ENCODE results near the gene EZH1. TPM values are rescaled to one million over a fixed set of nuclear protein-coding genes. Genes with fewer than 3 reads are reported as not detected.

EZH1 gene
- total RNA-seq, 4 donors from 2014 or later = 32.6 to 55.2 (median 47.5) TPM

- peak; percentile 71 to 85 for DNase-seq
- peaks cover 0 to 3% (median 3%) of the 10 kb centered on the region in 3 donors for H3K27me3 ChIP-seq
- H3K4me3 ChIP-seq = no peak overlapping the region
- H3K27ac ChIP-seq = peak overlapping the region; percentile 31 to 52 (median 46)
- TF ChIP-seq CTCF (IDR thresholded peaks at IDR 0.05 in 4 of 5, conservative IDR thresholded peaks at IDR 0.05 in 1 of 5) (no peak), POLR2A (IDR thresholded peaks at IDR 0.05) (peak in 1 of 2 donors; percentile 42)
- in situ Hi-C loops (cut with MboI; ENCODE audit: low sequenced_read_pairs in 4 of 4) (loop anchor here in 1 of 4 donors (25.0 kb wide), 1 partner anchor 167 kb away; the partner anchor contains the start of gene PSMC3IP), intact Hi-C loops (cut with DNase I; ENCODE audit: low total_unique reads) (no loop called here)
- peak; percentile 79 to 90 for ATAC-seq
- no peaks in the 10 kb centered on the region for H3K36me3 ChIP-seq
- H3K9me3 ChIP-seq = no peaks in the 10 kb centered on the region
- peaks cover 4 to 6% of the 10 kb centered on the region in 2 donors for H3K4me1 ChIP-seq
Observed at GRCh38 chr17:42754782-42755181, 9.9 kb upstream of the EZH1 start.

- in situ Hi-C loops (cut with MboI; ENCODE audit: low sequenced_read_pairs in 4 of 4) = loop anchor here in 1 of 4 donors (25.0 kb wide), 1 partner anchor 164 kb away; the partner anchor contains the start of gene PSMC3IP
- no peak for DNase-seq
- H3K4me1 ChIP-seq = peaks cover 6 to 8% of the 10 kb centered on the region in 2 donors
- H3K27ac ChIP-seq = peak overlapping the region in 1 of 4 donors; percentile 62
- no peaks in the 10 kb centered on the region for H3K9me3 ChIP-seq
- TF ChIP-seq POLR2A (IDR thresholded peaks at IDR 0.05) = no peak
- no peak for TF ChIP-seq CTCF (IDR thresholded peaks at IDR 0.05 in 4 of 5, conservative IDR thresholded peaks at IDR 0.05 in 1 of 5)
- no peak for ATAC-seq
- intact Hi-C loops (cut with DNase I; ENCODE audit: low total_unique reads) = no loop called here
- H3K36me3 ChIP-seq = no peaks in the 10 kb centered on the region
- H3K4me3 ChIP-seq = no peak overlapping the region
- no peaks in the 10 kb centered on the region for H3K27me3 ChIP-seq
Observed at GRCh38 chr17:42751628-42752027, 6.8 kb upstream of the EZH1 start.

DNA sequence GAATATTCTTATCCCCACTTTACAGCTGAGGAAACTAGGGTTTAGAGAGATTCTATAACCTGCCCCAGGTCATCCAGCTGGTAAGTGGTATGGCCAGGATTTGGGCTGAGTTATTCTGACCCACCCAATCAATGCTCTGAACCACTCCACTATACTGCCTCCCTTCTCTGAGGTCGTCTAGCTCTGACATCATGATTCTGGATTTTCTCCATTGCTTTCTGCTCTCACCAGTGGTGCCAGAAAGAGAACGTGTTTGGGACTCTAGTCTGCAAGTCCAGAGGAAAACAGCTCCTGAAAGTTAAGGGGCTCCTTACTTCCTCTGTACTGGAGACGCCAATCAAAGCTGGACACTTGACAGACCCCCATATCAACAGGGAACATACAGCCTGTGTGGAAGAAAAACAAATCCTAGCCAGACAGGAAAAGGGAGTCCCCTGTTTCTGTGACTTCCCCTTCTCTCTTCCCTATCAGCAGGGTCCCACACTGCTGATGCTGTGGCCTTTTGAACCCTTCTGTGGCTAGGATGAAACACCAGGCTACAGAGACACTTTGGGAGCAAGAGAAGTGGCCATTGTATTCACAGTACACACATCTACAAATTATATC lies 6.0 kb upstream of the EZH1 start:
- H3K27ac ChIP-seq = peak overlapping the region; percentile 62 to 68 (median 66)
- DNase-seq (no peak), ATAC-seq (no peak)
- no peaks in the 10 kb centered on the region for H3K9me3 ChIP-seq
- no peaks in the 10 kb centered on the region for H3K27me3 ChIP-seq
- in situ Hi-C loops (cut with MboI; ENCODE audit: low sequenced_read_pairs in 4 of 4) (loop anchor here in 1 of 4 donors (25.0 kb wide), 1 partner anchor 164 kb away; the partner anchor contains the start of gene PSMC3IP), intact Hi-C loops (cut with DNase I; ENCODE audit: low total_unique reads) (no loop called here)
- TF ChIP-seq POLR2A (IDR thresholded peaks at IDR 0.05) (no peak), CTCF (IDR thresholded peaks at IDR 0.05 in 4 of 5, conservative IDR thresholded peaks at IDR 0.05 in 1 of 5) (no peak)
- no peak overlapping the region for H3K4me3 ChIP-seq
- H3K4me1 ChIP-seq = peaks cover 6 to 8% of the 10 kb centered on the region in 2 donors
- no peaks in the 10 kb centered on the region for H3K36me3 ChIP-seq

DNA sequence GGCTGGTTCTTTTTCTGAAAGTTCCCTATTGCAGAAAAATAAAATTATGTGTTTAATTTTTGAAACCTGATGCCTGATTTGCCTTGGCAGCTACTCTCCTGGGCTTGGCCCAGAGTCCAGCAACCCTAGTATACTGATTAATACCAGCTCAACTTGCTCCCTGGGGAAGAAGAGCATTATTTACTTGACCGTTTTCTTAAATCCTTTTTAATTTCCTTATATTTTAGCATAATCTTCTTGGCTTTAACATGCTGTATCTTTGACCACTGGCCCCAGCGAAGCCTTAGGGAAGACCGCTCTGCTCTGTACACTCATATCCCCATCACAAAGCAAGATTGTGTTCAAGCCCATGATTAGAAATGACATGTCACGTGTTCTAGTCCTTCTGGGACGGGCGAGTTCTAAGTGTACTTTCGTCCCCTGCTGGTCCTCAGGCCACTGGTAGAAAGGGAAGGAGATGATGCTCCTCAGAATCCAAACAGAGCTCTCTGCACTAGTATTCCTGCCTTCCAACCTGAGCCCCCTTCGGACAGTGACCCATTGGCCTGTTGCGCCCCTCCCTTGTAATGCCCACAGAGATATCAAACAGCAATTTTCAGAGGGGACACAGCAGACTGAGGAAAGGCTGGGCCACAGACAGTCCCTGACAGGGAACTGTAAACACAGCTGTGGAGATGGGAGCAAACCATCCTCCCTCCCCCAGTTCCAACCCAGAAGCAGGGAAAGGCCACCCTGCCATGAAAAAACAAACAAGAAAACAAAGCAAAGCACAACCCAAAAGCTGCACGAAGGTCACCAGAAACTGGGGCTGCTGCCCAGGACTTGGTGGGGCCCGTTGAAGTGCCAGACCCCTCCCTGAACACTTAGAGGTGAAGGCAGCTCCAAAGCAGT lies 4.3 kb upstream of the EZH1 start:
- no peak for ATAC-seq
- Histone ChIP-seq H3K4me1 (peaks cover 13 to 14% of the 10 kb centered on the region in 2 donors), H3K27me3 (no peaks in the 10 kb centered on the region), H3K4me3 (no peak overlapping the region), H3K27ac (peak overlapping the region; percentile 62 to 68 (median 66)), H3K36me3 (no peaks in the 10 kb centered on the region), H3K9me3 (no peaks in the 10 kb centered on the region)
- in situ Hi-C loops (cut with MboI; ENCODE audit: low sequenced_read_pairs in 4 of 4) = no loop called here
- TF ChIP-seq POLR2A (IDR thresholded peaks at IDR 0.05) (peak in 1 of 2 donors; percentile 17), CTCF (IDR thresholded peaks at IDR 0.05 in 4 of 5, conservative IDR thresholded peaks at IDR 0.05 in 1 of 5) (no peak)
- DNase-seq = no peak
- intact Hi-C loops (cut with DNase I; ENCODE audit: low total_unique reads) = no loop called here
